WTC11 (cell line): Measurements from ENCODE around the gene OR8B2. TPM values are rescaled to one million over a fixed set of nuclear protein-coding genes. Genes with fewer than 3 reads are reported as not detected.
"Not testable (repeated sequence)": the region's sequence is repeated elsewhere in the genome, so short reads cannot be mapped to it uniquely, and the experiment has no call there.

ENCODE experiments used
- ATAC-seq: fragments of 200-7000 bp; cut with Tn5 transposase; 2 replicates; pipeline ENCODE4 v1.10.0; 2021; ENCODE audit warnings: mild to moderate bottlenecking, moderate library complexity
- CTCF ChIA-PET: fragments of 300-600 bp; sonication (Branson Sonifier 250); formaldehyde crosslinking; loops from one replicate; lab custom pipeline; 2021; ENCODE audit warnings: antibody characterized with exemption; lab: Charles Lee
- POLR2A ChIA-PET: fragments of 350-600 bp; sonication (Branson Sonifier 250); formaldehyde crosslinking; loops from one replicate; lab custom pipeline; 2021; ENCODE audit warnings: antibody characterized with exemption; lab: Charles Lee
- DNase-seq: peaks from one replicate; pipeline ENCODE4 v3.0.0; 2021; ENCODE audit warnings: low spot score
- H3K27ac Mint-ChIP-seq: 2 replicates; pipeline ENCODE4 v1.8.0; 2021; ENCODE audit warnings: mixed read lengths
- H3K27me3 Mint-ChIP-seq: 2 replicates; pipeline ENCODE4 v1.8.0; 2021; ENCODE audit warnings: low read depth, mild to moderate bottlenecking, moderate library complexity, mixed read lengths
- H3K36me3 Mint-ChIP-seq: 2 replicates; pipeline ENCODE4 v1.8.0; 2021; ENCODE audit warnings: mixed read lengths
- H3K4me1 Mint-ChIP-seq: 2 replicates; pipeline ENCODE4 v1.8.0; 2022; ENCODE audit warnings: mixed read lengths
- H3K4me3 Mint-ChIP-seq: 2 replicates; pipeline ENCODE4 v1.8.0; 2021; ENCODE audit warnings: mild to moderate bottlenecking, moderate library complexity, mixed read lengths
- H3K9me3 Mint-ChIP-seq: 2 replicates; pipeline ENCODE4 v1.8.0; 2021; ENCODE audit warnings: mixed read lengths
- EMX1 ChIP-seq: fragments of 250-450 bp; sonication (Bioruptor Pico); IDR thresholded peaks from 2 replicates; pipeline ENCODE4 v1.8.0; 2021; ENCODE audit warnings: mild to moderate bottlenecking
- ESRRA ChIP-seq: sonication (generic); formaldehyde crosslinking; IDR thresholded peaks from 2 replicates; pipeline ENCODE4 v1.8.1; 2022; ENCODE audit warnings: mild to moderate bottlenecking, missing genetic modification reagents, borderline replicate concordance
- FOXK1 ChIP-seq: sonication (generic); formaldehyde crosslinking; IDR thresholded peaks from 2 replicates; pipeline ENCODE4 v1.8.0; 2022; ENCODE audit warnings: mild to moderate bottlenecking, moderate library complexity, missing genetic modification reagents
- GTF2I ChIP-seq: fragments of 250-450 bp; sonication (Bioruptor Pico); conservative IDR thresholded peaks from 2 replicates; pipeline ENCODE4 v1.4.0; 2021; ENCODE audit warnings: mild to moderate bottlenecking
- HMGA2 ChIP-seq: fragments of 250-450 bp; sonication (Bioruptor Pico); IDR thresholded peaks from 2 replicates; pipeline ENCODE4 v1.4.0; 2021; ENCODE audit warnings: mild to moderate bottlenecking, moderate library complexity
- IRF2 ChIP-seq: sonication (generic); formaldehyde crosslinking; IDR thresholded peaks from 2 replicates; pipeline ENCODE4 v1.8.0; 2022; ENCODE audit warnings: low read depth, missing genetic modification reagents, borderline replicate concordance
- NFE2L1 ChIP-seq: sonication (generic); formaldehyde crosslinking; IDR thresholded peaks from 2 replicates; pipeline ENCODE4 v1.8.1; 2023; ENCODE audit warnings: missing genetic modification reagents
- OVOL2 ChIP-seq: fragments of 250-450 bp; sonication (Bioruptor Pico); IDR thresholded peaks from 2 replicates; pipeline ENCODE4 v1.9.0; 2021; ENCODE audit warnings: mild to moderate bottlenecking, borderline replicate concordance
- PRRX2 ChIP-seq: fragments of 250-450 bp; sonication (Bioruptor Pico); IDR thresholded peaks from 2 replicates; pipeline ENCODE4 v1.8.0; 2021; ENCODE audit warnings: mild to moderate bottlenecking
- TCF7 ChIP-seq: sonication (generic); formaldehyde crosslinking; IDR thresholded peaks from 2 replicates; pipeline ENCODE4 v1.8.0; 2022; ENCODE audit warnings: mild to moderate bottlenecking, low read depth, missing genetic modification reagents, moderate library complexity
- USF2 ChIP-seq: sonication (generic); formaldehyde crosslinking; IDR thresholded peaks from 2 replicates; pipeline ENCODE4 v1.8.1; 2023; ENCODE audit warnings: mild to moderate bottlenecking, missing genetic modification reagents, moderate library complexity
- ZBTB21 ChIP-seq: sonication (generic); formaldehyde crosslinking; IDR thresholded peaks from 2 replicates; pipeline ENCODE4 v1.8.1; 2023; ENCODE audit warnings: mild to moderate bottlenecking, missing genetic modification reagents, borderline replicate concordance
- ZNF121 ChIP-seq: sonication (generic); formaldehyde crosslinking; IDR thresholded peaks from 2 replicates; pipeline ENCODE4 v1.8.0; 2023; ENCODE audit warnings: missing genetic modification reagents
- ZNF396 ChIP-seq: fragments of 250-450 bp; sonication (Bioruptor Pico); IDR thresholded peaks from 2 replicates; pipeline ENCODE4 v1.8.0; 2021; ENCODE audit warnings: mild to moderate bottlenecking, moderate library complexity, borderline replicate concordance
- ZNF416 ChIP-seq: fragments of 250-450 bp; sonication (Bioruptor Pico); IDR thresholded peaks from 2 replicates; pipeline ENCODE4 v1.9.0; 2021; ENCODE audit warnings: mild to moderate bottlenecking, inconsistent platforms
- ZNF423 ChIP-seq: fragments of 250-450 bp; sonication (Bioruptor Pico); IDR thresholded peaks from 2 replicates; pipeline ENCODE4 v2.1.2; 2022; ENCODE audit warnings: mild to moderate bottlenecking, moderate library complexity
- ZNF425 ChIP-seq: fragments of 250-450 bp; sonication (Bioruptor Pico); conservative IDR thresholded peaks from 2 replicates; pipeline ENCODE4 v1.9.0; 2021; ENCODE audit warnings: mild to moderate bottlenecking
- total RNA-seq: library from RNA; stranded (reverse); gene quantifications from 3 replicates; pipeline ENCODE4 v1.2.3, GENCODE V29; 2021
- TF ChIP-seq, protein P1 (sequence below): sonication (generic); formaldehyde crosslinking; IDR thresholded peaks from 2 replicates; pipeline ENCODE4 v1.8.0; 2022; ENCODE audit warnings: mild to moderate bottlenecking, missing genetic modification reagents
- TF ChIP-seq, protein P2 (sequence below): sonication (generic); formaldehyde crosslinking; conservative IDR thresholded peaks from 2 replicates; pipeline ENCODE4 v1.8.1; 2023; ENCODE audit warnings: mild to moderate bottlenecking, low read depth, missing genetic modification reagents, moderate library complexity
- TF ChIP-seq, protein P3 (sequence below): sonication (generic); formaldehyde crosslinking; IDR thresholded peaks from 2 replicates; pipeline ENCODE4 v1.8.1; 2023; ENCODE audit warnings: mild to moderate bottlenecking, missing genetic modification reagents
- TF ChIP-seq, protein P4 (sequence below): fragments of 250-450 bp; sonication (Bioruptor Pico); IDR thresholded peaks from 2 replicates; pipeline ENCODE4 v1.9.0; 2021; ENCODE audit warnings: mild to moderate bottlenecking

Gene OR8B2
- total RNA-seq, 1 experiment from 2014 or later, result not detected

- ATAC-seq (peak; percentile 30; the same call in 1 of the 2 replicates), DNase-seq (no peak)
- no peak overlapping the region for H3K27ac Mint-ChIP-seq
- no peaks in the 10 kb centered on the region for H3K4me1 Mint-ChIP-seq
- no peaks in the 10 kb centered on the region for H3K36me3 Mint-ChIP-seq
- no peak overlapping the region for H3K4me3 Mint-ChIP-seq
- TF ChIP-seq HMGA2 (CRISPR knock-in tag) (no peak), ZBTB21 (CRISPR knock-in tag) (no peak), ZNF416 (no peak), IRF2 (CRISPR knock-in tag) (no peak), ZNF423 (CRISPR knock-in tag) (no peak), USF2 (CRISPR knock-in tag) (no peak), FOXK1 (CRISPR knock-in tag) (no peak), ZNF121 (CRISPR knock-in tag) (no peak), NFE2L1 (CRISPR knock-in tag) (no peak), GTF2I (CRISPR knock-in tag) (no peak), ZNF425 (CRISPR knock-in tag) (no peak)
- TF ChIP-seq, protein P1, sequence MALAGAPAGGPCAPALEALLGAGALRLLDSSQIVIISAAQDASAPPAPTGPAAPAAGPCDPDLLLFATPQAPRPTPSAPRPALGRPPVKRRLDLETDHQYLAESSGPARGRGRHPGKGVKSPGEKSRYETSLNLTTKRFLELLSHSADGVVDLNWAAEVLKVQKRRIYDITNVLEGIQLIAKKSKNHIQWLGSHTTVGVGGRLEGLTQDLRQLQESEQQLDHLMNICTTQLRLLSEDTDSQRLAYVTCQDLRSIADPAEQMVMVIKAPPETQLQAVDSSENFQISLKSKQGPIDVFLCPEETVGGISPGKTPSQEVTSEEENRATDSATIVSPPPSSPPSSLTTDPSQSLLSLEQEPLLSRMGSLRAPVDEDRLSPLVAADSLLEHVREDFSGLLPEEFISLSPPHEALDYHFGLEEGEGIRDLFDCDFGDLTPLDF (CRISPR knock-in tag), result no peak
- TF ChIP-seq, all 79 proteins: peak for 0
- Mint-ChIP-seq H3K27me3 (no peaks in the 10 kb centered on the region), H3K9me3 (no peaks in the 10 kb centered on the region)
- POLR2A ChIA-PET, result no interaction called here
- CTCF ChIA-PET, result no interaction called here
These were observed 10.1 kb upstream of the OR8B2 start for GRCh38 chr11:124394408-124394807.

DNA sequence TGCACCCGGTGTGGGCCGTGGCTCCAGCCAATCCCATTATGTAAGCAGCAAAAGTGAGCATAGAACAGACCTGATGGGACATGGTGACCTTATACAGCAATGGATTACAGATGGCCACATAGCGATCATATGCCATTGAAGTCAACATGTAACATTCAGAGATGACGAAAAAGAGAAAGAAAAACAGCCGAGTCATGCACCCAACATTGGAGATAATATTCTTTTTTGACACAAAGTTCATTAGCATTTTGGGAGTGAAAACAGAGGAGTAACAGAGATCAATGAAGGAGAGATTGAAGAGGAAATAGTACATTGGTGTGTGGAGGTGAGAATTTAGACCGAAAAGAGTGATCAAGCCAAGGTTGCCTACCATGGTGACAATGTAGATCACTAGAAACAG, 1.4 kb downstream of the OR8B2 start:
- ATAC-seq, POLR2A ChIA-PET, CTCF ChIA-PET, H3K27me3 Mint-ChIP-seq, H3K4me1 Mint-ChIP-seq, H3K4me3 Mint-ChIP-seq, H3K27ac Mint-ChIP-seq, H3K36me3 Mint-ChIP-seq, H3K9me3 Mint-ChIP-seq, DNase-seq: not testable (repeated sequence)

GRCh38 chr11:124380585-124380984, 3.7 kb downstream of the OR8B2 start:
- TF ChIP-seq ZNF396 (CRISPR knock-in tag) (no peak), ESRRA (CRISPR knock-in tag) (no peak), EMX1 (no peak), NFE2L1 (CRISPR knock-in tag) (no peak), PRRX2 (CRISPR knock-in tag) (no peak), OVOL2 (CRISPR knock-in tag) (no peak), TCF7 (no peak)
- TF ChIP-seq, protein P2, sequence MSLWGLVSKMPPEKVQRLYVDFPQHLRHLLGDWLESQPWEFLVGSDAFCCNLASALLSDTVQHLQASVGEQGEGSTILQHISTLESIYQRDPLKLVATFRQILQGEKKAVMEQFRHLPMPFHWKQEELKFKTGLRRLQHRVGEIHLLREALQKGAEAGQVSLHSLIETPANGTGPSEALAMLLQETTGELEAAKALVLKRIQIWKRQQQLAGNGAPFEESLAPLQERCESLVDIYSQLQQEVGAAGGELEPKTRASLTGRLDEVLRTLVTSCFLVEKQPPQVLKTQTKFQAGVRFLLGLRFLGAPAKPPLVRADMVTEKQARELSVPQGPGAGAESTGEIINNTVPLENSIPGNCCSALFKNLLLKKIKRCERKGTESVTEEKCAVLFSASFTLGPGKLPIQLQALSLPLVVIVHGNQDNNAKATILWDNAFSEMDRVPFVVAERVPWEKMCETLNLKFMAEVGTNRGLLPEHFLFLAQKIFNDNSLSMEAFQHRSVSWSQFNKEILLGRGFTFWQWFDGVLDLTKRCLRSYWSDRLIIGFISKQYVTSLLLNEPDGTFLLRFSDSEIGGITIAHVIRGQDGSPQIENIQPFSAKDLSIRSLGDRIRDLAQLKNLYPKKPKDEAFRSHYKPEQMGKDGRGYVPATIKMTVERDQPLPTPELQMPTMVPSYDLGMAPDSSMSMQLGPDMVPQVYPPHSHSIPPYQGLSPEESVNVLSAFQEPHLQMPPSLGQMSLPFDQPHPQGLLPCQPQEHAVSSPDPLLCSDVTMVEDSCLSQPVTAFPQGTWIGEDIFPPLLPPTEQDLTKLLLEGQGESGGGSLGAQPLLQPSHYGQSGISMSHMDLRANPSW (CRISPR knock-in tag), result no peak
- TF ChIP-seq, protein P1 (CRISPR knock-in tag), result no peak
- TF ChIP-seq, protein P3, sequence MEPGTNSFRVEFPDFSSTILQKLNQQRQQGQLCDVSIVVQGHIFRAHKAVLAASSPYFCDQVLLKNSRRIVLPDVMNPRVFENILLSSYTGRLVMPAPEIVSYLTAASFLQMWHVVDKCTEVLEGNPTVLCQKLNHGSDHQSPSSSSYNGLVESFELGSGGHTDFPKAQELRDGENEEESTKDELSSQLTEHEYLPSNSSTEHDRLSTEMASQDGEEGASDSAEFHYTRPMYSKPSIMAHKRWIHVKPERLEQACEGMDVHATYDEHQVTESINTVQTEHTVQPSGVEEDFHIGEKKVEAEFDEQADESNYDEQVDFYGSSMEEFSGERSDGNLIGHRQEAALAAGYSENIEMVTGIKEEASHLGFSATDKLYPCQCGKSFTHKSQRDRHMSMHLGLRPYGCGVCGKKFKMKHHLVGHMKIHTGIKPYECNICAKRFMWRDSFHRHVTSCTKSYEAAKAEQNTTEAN, result no peak
- TF ChIP-seq, protein P4, sequence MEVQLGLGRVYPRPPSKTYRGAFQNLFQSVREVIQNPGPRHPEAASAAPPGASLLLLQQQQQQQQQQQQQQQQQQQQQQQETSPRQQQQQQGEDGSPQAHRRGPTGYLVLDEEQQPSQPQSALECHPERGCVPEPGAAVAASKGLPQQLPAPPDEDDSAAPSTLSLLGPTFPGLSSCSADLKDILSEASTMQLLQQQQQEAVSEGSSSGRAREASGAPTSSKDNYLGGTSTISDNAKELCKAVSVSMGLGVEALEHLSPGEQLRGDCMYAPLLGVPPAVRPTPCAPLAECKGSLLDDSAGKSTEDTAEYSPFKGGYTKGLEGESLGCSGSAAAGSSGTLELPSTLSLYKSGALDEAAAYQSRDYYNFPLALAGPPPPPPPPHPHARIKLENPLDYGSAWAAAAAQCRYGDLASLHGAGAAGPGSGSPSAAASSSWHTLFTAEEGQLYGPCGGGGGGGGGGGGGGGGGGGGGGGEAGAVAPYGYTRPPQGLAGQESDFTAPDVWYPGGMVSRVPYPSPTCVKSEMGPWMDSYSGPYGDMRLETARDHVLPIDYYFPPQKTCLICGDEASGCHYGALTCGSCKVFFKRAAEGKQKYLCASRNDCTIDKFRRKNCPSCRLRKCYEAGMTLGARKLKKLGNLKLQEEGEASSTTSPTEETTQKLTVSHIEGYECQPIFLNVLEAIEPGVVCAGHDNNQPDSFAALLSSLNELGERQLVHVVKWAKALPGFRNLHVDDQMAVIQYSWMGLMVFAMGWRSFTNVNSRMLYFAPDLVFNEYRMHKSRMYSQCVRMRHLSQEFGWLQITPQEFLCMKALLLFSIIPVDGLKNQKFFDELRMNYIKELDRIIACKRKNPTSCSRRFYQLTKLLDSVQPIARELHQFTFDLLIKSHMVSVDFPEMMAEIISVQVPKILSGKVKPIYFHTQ (CRISPR knock-in tag), result no peak
- TF ChIP-seq, all 79 proteins: peak for 0
- DNase-seq (no peak), ATAC-seq (no peak)
- no peaks in the 10 kb centered on the region for H3K9me3 Mint-ChIP-seq
- CTCF ChIA-PET, result no interaction called here
- no peaks in the 10 kb centered on the region for H3K27me3 Mint-ChIP-seq
- H3K4me3 Mint-ChIP-seq, result no peak overlapping the region
- no peaks in the 10 kb centered on the region for H3K4me1 Mint-ChIP-seq
- H3K36me3 Mint-ChIP-seq, result no peaks in the 10 kb centered on the region
- H3K27ac Mint-ChIP-seq, result no peak overlapping the region
- POLR2A ChIA-PET, result no interaction called here
